T follicular helper cell (primary cell): ENCODE results near the gene SOCS3.
A peak's percentile ranks its signal among the peaks of the same experiment; 100 is the strongest.
"Not testable (repeated sequence)": the region's sequence is repeated elsewhere in the genome, so short reads cannot be mapped to it uniquely, and the experiment has no call there.

Experiments used
- DNase-seq: peaks from one replicate; pipeline ENCODE4 v3.0.0-alpha.2; 2020; ENCODE audit warnings: low read depth

The SOCS3 gene

DNA sequence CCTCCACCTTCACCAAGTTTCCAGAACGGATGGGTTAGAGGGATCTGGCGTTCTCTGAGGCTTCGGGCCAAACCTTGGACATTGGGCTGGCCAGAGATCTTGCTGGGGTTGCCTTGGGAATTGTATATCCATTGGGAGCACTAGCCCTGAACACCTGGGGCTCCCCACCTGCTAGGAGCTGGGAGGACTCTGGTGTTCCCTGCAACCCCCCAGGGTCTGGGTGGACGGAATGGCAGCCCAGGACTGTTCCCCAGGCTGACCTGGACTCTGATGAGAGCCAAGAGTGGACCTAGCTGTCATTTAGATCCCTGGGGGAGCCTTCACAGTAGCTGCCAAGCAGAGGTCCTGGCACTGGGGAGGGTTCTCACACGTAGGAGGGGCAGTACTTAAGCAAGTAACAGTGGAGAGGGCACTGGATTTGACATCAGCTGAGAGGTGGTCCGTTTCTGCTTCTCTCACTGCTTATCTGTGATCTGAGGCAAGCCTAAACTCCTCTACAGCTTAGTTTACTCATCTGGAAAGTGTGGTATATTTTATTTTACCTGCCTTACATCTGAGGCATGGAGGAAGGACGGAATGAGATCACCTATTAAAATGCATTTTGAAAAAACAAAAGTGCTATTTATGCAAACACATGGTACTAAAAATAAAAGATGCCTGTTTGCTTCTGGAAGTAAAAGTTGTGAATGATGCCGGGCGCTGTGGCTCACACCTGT lies 11.7 kb downstream of the SOCS3 start:
- DNase-seq, result no peak

DNA sequence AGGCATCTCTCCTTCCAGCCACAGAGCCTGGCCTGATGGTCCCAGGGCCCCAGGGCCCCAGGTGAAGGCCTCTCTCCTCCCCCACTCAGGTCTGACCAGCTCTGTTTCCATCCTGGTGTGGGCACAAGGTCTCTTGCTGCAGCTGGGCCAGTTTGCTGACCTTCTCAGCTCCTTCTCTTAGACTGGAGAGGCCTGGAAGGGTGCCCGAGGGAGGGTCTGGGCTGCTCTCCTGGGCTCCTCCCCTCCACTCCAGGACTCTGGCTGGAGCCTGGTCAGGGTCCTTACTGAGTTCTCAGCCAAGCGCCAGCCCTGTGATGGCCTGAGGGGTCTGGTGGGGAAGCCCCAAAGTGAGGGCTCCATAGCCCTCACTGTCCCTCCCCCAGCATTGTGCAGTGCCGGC lies 12.4 kb downstream of the SOCS3 start:
- no peak for DNase-seq

DNA sequence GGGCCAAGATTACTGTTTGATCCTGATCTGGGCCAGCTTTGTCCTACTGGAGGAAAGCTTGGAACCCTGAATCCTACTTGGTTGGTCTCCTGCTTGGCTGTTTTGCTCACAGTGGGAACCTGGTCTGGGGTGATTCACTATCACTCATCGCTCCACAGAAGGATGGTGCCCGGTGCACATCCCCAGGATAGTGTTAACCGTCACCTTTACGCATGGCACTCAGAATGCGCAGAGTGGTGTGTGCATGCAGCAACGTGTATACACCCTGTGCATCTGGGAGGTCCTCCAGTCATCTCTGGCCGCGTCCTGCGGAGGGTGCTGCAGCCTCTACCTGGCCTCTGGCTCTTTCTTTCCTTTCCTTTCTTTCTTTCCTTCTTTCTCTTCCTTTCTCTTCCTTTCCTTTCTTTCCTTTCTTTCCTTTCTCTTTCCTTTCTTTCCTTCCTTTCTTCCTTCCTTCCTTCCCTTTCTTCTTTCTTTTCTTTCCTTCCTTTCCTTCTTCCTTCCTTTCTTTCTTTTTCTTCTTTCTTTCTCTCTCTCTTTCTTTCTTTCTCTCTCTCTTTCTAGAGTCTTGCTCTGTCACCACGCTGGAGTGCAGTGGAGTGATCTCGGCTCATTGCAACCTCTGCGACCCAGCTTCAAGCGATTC lies 13.1 kb downstream of the SOCS3 start:
- no peak for DNase-seq

DNA sequence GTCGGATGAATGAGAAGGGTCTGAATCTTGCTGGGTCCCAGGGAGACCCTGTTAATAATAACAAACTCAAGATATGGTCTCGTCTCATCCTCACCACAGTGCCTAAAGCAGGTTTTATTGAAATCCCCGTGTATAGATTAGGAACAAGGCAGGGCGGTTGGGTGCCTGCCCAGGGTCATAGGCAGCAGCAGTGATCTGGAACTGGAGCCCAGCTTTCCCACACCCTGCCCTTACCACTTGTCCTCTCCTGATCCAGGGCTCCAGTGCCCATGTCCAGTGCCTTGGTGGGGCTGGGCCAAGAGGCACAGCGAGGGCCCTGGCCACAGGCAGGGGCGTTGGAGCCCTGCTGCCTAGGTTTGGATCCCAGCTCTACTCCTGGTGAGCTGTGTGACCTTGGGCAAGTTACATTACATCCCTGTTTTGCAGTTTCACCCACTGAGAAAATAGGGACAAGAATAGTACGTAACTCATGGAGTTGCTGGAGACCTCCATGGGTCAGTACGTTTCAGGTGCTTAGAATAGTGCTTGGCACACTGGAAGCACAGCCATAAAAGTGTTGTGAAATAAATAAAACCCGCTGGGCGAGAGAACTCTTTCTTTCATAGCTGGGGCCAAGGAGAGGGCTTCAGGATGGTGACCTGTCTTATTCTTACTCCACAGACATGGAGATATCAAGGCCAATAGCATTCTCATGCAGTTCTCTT lies 13.9 kb downstream of the SOCS3 start:
- no peak for DNase-seq

DNA sequence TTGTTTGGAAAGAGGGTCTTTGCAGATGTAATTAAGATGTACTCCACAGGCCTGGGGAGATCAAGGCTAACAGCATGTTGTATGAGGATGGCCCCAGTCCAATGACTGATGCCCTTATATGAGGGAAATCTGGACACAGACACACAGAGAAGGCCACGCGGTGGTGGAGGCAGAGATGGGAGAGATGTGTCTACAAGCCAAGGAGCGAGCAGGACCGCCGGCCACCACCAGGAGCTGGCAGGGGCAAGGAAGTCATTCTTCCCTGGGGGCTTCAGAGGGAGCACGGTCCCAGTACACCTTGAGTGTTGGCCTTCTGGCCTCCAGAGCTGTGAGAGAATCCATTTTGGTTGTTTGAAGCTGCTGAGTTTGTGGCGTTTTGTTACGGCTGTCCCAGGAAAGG lies 14.7 kb downstream of the SOCS3 start:
- no peak for DNase-seq

DNA sequence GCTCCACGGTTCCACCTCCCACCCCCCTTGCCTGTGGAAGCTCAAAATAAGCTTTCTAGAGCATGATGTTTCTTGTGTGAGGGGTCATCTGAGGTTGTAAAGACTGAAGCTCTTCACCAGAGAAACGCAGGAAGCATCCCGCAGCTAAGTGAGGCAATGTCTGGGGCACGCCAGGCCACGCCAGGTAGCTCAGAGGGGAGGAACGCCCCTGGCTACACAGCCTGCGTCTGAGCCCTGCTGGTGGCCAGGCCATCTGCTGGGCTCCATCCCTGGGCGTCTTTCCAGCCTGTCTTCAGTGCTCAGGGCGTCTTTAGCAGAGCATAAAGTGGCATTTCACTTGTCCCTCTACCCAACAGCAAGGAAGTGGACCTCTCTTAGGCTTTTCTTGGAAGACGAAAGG lies 15.2 kb downstream of the SOCS3 start:
- no peak for DNase-seq

DNA sequence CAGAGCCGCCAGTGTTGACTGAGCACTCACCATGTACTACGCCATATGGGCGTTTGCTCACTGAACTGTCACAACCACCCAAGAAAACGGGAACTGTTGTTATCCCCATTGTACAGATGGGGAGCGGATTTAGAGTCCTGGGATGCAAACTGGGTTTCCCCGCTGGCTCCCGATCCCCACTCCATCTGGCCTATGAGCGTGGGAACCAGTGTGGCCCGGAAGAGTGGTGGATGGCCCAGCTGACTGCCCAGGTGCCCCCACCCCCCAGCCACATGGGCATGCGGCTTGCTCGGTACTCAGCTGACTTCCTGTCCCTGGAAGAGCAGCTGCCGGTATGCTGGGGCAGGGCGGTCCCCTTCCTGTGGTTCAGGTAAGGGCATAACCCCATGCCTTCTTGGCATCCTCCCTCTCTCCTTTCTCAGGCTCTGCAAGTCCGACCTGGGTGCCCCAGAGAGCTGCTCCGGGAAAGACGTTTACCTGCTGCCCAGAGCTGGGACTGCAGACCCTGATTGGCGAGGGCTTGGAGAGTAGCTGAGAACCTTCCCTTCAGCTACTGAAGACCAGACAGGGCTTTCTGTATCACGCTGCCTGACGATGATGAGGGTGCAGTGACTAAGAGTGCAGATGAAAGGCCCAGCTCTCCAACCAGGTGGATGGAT lies 16.2 kb downstream of the SOCS3 start:
- peak; percentile 58 for DNase-seq

DNA sequence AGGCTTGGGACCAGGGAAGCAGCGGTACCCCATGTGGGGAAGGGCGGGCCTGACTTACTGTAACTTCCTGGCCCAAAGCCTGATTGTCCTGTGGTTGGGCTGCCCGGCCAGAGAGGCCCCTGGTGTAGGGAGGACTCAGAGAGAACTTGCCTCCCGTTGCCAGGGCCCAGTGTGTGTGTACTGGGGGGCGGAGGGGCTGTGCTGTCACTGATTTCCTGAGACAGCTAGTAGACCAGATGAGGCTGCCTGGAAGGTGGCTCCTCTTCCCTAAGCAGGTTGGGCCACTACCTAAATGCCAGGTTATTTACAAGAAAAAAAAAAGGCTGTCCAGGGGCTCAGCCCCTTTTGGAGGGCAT lies 16.7 kb downstream of the SOCS3 start:
- DNase-seq, result no peak

DNA sequence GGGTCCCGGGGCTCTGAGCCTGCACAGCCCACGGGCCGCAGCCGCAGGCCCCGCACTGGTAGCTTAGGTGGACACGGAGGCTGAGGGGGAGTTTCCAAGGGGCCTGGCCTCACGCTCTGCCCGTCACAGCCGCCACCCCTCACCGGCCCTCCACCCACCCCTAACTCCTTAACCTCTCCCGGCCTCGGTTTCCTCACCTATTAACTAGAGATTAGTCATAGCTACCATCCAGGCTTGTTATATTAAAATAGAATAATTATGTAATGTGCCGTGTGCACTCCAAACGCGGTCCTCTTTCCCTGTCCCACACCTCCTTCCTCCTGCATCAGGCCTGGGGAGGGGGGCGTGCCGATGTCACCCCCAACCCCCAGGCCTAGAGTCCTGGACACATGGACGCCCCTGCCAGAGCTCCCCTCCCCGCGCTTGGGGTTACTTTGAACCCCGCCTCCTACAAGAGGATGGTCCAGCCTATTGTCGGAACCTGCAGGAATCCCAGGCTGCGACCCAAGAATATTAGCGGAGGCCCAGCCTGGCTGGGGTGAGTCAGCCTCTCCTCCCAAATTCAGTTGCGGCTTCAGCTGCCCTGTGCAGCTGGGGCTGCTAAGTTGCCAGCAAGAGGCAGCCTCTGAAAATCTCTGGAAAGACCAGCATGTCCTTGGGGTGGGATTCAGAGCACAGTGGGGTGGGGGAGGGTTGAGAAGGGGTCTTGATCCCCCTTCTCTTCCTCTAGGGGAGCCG lies 17.3 kb downstream of the SOCS3 start:
- DNase-seq, result no peak

DNA sequence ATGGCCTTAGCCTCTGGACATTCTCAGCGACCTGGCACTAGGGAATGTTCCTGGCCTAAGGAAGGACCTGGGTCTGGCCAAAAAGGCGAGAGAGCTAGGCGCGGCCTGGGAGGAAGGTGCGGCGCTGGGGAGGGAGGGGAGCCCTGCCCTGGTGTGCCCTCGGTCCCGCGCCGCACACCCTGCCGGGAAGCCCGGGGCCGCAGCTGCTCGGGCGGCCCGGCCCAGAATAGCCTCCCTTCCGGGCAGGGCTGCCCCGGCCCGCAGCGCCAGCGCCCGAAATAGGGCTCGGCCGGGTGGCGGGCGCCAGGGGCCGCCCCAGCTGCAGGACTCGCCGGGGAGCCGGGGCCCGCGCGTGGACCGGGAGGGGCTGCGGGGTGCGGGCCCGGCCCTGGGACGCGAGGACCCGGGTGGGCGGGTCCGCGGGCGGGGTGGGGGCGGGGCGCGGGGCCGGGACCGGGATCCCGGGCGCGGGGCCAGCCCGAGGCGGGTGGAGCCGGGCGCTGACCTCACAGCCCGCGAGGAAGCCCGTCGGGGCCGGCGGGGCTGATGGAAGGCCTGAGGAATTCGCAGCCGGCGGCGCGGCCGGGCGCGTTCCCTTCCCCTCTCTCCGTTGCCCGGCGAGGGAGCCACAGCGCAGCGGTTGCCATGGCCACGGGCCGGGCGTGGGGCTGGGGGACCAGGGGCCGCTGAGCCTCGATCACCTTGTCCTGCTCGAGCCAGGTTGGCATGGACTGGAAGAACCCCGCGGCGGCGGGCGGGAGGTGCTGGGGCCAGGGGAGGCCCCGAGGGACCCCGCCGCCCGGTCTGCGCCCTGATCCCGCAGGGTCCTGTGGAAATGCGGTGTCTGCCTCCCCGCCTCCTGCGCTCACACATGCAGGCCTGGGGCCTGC lies 18.1 kb downstream of the SOCS3 start:
- DNase-seq, result no peak

DNA sequence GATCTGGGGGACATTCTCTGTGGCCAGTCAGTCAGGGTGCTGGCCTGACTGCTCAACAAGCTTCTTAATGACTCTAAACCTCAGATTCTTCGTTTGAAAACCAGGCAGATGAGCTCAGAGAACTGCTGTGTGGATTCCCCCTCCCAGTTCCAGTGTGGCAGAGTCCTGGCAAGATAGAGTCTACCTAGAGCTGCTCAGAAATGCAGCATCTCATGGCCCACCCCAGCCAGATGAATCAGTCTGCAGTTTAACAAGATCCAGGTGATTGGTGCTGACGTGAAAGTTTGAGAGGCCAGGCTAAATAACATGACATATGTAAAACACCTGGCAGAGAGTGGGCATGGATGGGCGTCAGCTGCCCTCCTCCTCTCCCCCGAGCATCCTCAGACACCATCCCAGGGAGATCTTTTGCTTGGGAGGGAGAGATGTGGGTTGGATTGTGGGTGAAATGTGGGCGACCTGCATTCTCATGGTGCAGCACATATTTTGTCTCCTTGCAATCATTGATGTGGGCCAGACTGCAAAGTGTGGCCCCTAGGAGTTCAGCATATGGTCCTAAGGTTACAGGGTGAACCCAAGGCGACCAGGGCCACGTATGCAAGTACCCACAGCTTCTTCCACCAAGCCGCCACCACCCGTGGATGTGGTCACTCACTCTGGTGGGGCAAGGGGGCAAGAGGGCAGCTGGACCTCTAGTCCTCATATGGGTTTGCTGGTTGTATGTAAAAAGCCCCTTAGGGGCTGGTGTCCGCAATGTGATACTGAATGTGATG lies 19.5 kb downstream of the SOCS3 start:
- DNase-seq, result no peak

DNA sequence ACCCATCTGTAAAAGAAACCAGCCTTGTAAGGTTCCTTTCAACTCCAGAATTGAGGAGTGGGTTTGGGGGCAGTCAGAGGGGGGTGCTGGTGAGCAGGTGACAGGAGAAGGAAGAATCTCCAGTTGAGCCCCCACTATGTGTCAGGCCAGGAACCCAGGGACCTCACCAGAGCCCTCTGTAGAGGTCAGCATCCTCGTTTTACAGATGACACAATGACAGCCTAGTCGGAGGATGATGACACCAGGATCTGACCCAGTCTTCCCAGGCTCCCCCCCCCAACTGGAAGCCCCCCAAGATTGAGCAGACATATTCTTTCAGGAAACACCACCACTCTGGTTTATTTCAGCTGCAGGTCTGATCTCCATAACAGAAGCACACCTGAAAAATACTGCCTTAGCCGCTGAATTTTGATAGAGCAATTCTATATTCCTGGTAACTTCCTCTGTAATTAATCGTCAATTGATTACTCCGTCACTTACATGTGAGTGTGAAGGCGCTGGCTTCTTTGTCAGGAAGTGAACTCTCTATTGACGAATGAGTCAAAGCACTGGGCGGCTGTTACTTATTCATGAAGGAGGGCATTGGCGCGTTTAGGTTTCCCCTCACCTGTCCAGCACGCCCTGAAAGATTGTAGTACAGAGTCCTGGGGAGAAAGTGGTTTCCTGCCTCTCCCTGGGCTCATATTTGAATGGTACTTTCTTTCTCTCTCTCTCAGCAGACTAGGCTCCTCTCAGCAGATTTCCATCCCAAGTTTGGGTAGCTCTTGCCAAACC lies 21.2 kb downstream of the SOCS3 start:
- DNase-seq, result no peak

DNA sequence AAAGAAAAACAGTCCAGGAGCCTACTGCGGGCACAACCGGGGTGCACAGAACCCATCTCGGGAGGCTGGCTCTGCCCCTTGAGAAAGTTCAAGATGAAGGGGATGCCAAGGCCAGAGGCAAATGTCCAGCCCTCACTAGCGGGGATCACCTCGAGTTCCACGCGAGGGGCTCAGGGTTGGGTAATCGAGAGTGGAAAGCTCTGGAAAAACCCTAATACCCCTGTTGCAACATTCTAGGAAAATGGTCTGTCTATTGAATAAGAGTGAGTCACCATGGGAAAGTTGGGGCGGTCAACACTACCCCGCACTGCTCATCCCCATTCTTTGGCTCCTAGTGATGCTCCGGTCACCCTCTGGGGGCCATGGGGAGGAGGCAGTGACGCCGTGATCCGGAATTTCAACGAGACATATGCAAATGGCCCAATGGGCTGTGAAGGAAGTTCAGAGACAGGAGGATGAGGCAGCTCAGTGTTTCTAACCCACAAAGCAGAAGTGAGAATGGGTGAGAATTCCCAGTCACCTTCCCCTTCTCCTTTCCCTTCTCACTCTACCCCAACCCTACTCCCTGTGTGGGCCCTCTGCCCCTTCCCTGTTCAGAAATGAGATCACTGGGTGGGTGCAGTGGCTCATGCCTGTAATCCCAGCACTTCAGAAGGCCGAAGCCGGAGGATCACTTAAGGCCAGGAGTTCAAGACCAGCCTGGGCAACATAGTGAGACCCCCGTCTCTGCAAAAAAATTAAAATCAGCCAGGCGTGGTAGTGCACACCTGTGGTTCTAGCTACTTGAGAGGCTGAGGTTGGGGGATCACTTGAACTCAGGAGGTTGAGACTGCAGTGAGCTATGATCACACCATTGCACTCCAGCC lies 22.4 kb downstream of the SOCS3 start:
- no peak for DNase-seq

DNA sequence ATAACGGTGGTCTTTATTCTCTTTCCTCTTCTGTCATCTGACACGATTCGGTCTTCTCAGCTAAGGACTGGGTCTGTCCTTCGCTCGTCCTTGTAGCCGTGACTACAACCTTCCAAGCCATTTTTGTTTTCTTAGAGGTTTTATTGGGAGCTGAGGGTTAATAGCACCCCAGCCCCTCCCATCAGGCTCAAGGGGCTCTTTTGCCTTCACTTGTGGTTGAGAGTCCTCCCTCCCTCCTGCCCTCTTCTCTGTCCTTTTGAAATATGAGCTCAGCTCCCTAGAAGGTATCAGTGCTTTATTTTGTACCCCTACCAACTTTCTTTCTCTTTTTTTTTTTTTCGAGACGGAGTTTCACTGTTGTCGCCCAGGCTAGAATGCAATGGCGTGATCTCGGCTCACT lies 24.7 kb downstream of the SOCS3 start:
- DNase-seq, result no peak

DNA sequence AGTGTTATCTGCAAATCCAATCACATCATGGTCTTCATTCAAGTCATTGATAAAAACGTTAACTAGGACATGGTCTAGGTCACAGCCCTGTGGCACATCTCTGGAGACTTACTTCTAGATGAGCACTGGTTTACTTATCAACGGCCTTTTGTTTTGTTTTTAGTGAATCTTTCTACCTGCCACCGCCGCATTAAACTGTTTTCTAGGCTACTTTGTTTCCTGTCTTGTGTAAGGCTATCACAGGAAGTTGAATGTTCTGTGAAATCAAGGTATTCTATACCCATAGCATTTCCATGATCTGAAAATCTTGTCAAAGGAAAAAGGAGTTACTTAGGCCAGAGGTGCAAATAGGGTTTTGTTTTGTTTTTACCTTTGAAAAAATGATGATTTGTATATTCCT lies 26.9 kb downstream of the SOCS3 start:
- no peak for DNase-seq

DNA sequence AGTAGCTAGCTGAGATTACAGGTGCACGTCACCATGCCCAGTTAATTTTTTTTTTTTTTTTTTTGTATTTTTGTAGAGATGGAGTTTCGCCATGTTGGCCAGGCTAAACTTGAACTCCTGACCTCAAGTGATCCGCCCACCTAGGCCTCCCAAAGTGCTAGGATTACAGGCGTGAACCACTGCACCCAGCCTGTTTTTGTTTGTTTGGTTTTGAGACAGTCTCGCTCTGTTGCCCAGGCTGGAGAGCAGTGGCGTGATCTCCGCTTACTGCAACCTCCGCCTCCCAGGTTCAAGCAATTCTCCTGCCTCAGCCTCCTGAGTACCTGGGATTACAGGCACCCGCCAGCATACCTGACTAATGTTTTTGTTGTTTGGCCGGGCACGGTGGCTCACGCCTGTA lies 28.5 kb downstream of the SOCS3 start:
- not testable (repeated sequence) for DNase-seq

DNA sequence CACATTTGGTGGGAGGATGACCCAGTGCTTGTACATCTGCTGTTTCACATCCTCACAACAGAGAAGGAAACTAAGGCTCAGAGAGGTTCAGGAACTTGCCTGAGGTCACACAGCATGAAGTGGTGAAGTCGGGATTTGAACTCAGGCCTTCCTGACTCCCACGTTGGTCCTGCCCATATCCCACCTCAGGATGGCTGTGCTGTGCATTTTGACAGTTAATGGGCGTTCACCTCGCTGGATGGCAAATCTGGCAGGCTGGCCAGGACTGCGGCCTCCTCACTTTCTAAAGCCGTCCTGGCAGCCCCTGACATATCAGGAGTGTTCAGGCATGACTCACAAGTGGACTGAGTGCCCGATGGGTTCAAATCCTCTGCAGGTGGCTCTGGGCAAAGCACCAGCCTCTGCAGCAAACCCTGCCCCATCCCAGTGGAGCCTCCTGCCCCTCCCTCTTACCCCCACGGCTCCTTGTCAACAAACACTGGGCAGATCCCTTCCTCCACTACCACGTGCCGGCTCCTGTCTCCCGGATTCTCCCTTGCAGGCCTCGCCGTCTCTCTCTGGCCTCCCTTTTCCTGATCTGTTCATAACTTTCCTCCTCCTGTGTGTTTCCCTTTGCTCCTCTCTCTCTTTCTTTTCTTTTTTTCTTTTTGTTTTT lies 29.2 kb downstream of the SOCS3 start:
- DNase-seq, result no peak
